ENCODE measurements around the gene APOL3. TPM values are rescaled to one million over a fixed set of nuclear protein-coding genes. Genes with fewer than 3 reads are reported as not detected.

Gene APOL3
- total RNA-seq, 4 donors from 2014 or later = 60.9 to 149 (median 91.1) TPM

DNA sequence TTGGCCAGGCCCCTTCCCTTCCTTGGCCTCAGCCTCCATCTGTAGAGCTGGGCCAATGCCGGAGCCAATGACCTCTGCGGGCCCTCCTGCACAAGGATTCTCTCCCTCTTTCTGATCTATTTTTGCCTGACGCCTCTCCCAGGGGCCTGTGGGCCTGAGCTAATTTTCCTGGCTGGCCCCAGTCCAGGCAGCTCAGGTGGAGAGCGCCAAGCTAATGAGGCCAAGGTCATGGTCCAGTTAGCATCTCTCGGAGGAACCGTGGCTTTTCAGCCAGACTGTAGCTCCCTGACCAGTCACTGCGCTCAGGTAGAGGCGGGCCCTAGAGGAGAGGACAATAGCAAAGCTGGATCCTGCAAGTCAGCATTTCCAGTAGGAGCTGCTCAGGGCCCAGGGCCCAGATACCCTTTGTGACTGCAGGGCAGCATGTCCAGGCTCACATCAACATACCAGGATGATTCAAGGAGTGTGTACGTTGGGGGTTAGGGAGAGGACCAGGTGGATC is 43.5 kb downstream of the APOL3 start:
- TF ChIP-seq POLR2A (IDR thresholded peaks at IDR 0.05) (no peak), EP300 (IDR thresholded peaks at IDR 0.05) (no peak), CTCF (IDR thresholded peaks at IDR 0.05) (no peak)
- DNase-seq (ENCODE audit: low spot score in 2 of 2) = no peak
- H3K9me3 ChIP-seq = no peaks in the 10 kb centered on the region
- H3K27ac ChIP-seq = no peak overlapping the region
- H3K4me3 ChIP-seq = no peak overlapping the region
- WGBS, 2 donors = 78 to 88% methylated on average over 9 of the region's 9 CpGs
- H3K27me3 ChIP-seq = no peaks in the 10 kb centered on the region
- no peaks in the 10 kb centered on the region for H3K36me3 ChIP-seq
- H3K4me1 ChIP-seq = no peaks in the 10 kb centered on the region

DNA sequence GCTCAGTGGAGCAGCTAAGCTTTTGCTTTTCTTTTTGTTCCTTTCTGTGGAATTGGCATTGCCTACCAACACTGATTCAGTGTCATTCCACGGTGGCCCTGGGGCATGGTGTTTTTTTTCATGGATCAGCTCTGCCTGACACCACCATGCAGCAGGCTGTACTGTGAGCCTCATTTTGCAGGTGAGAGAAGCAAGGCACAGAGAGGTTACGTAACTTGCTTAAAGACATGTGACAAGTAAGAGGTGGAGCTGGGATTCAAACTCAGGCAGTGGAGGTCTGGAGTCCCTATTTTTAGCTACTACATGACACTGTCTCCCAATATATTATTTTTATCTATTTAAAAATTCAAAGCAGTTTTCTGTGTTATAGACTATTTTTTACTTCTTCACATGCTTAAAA is 44.4 kb downstream of the APOL3 start:
- WGBS, 2 donors = 76 to 82% methylated on average over 2 of the region's 2 CpGs
- no peaks in the 10 kb centered on the region for H3K9me3 ChIP-seq
- no peak for DNase-seq (ENCODE audit: low spot score in 2 of 2)
- TF ChIP-seq CTCF (IDR thresholded peaks at IDR 0.05) = no peak
- TF ChIP-seq EP300 (IDR thresholded peaks at IDR 0.05) = no peak
- no peak for TF ChIP-seq POLR2A (IDR thresholded peaks at IDR 0.05)
- H3K27ac ChIP-seq = no peak overlapping the region
- H3K4me3 ChIP-seq = no peak overlapping the region
- H3K27me3 ChIP-seq = no peaks in the 10 kb centered on the region
- no peaks in the 10 kb centered on the region for H3K4me1 ChIP-seq
- H3K36me3 ChIP-seq = no peaks in the 10 kb centered on the region

GRCh38 chr22:36113121-36113520 is 47.4 kb downstream of the APOL3 start:
- WGBS, 2 donors = 64 to 100% methylated on average over 1 of the region's 1 CpG
- DNase-seq (ENCODE audit: low spot score in 2 of 2) = no peak

GRCh38 chr22:36111316-36111715 is 49.2 kb downstream of the APOL3 start:
- 80 to 91% methylated on average over 6 of the region's 6 CpGs for WGBS, 2 donors
- H3K36me3 ChIP-seq = no peaks in the 10 kb centered on the region
- no peaks in the 10 kb centered on the region for H3K9me3 ChIP-seq
- TF ChIP-seq EP300 (IDR thresholded peaks at IDR 0.05) (no peak), CTCF (IDR thresholded peaks at IDR 0.05) (no peak), POLR2A (IDR thresholded peaks at IDR 0.05) (no peak)
- no peak for DNase-seq (ENCODE audit: low spot score in 2 of 2)
- H3K4me3 ChIP-seq = no peak overlapping the region
- no peaks in the 10 kb centered on the region for H3K27me3 ChIP-seq
- H3K27ac ChIP-seq = no peak overlapping the region
- peaks cover 0 to 7% (median 0%) of the 10 kb centered on the region in 4 donors for H3K4me1 ChIP-seq

More at GRCh38 chr22:36113121-36113520, 47.4 kb downstream of the APOL3 start:
- Histone ChIP-seq H3K9me3 (no peaks in the 10 kb centered on the region), H3K27ac (no peak overlapping the region), H3K27me3 (no peaks in the 10 kb centered on the region), H3K36me3 (no peaks in the 10 kb centered on the region), H3K4me3 (no peak overlapping the region), H3K4me1 (peaks cover 0 to 7% (median 0%) of the 10 kb centered on the region in 4 donors)
- TF ChIP-seq POLR2A (IDR thresholded peaks at IDR 0.05) (no peak), EP300 (IDR thresholded peaks at IDR 0.05) (no peak), CTCF (IDR thresholded peaks at IDR 0.05) (no peak)

DNA sequence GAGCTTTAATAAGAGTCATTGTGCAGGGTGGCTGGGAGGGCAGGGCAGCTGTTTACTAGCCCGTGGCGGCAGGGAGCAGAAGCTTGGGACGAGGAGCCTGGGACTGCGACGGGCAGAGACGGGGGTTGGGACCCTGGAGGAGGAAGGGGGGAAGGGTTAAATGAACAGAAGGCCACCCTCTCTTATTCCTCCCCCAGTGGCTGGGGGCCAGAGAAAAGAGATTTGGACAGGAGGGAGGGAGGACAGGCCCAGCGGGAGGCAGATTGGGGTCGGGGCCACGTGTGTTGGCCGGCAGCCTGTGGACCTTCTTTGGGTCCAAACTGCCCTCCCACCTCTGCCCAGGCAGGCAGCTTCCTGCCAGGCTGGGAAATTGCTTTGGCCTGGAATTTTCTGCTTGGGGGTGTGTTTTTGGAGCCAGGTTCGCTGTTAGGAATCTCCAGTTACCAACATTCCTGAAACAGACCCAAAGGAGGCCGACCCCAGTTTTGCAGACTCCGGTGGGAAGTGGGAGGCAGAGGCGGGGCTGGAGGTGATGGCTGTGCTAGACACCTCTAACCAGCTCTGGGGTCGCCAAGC is 50.2 kb downstream of the APOL3 start:
- no peaks in the 10 kb centered on the region for H3K9me3 ChIP-seq
- no peaks in the 10 kb centered on the region for H3K36me3 ChIP-seq
- no peak for TF ChIP-seq POLR2A (IDR thresholded peaks at IDR 0.05)
- peaks cover 0 to 7% (median 0%) of the 10 kb centered on the region in 4 donors for H3K4me1 ChIP-seq
- H3K27me3 ChIP-seq = no peaks in the 10 kb centered on the region
- no peak overlapping the region for H3K4me3 ChIP-seq
- DNase-seq (ENCODE audit: low spot score in 2 of 2) = no peak
- WGBS, 2 donors = 24 to 26% methylated on average over 15 of the region's 15 CpGs
- H3K27ac ChIP-seq = no peak overlapping the region
